EL (cell line): ENCODE measurements around the gene BCAS1.

Experiments
- DNase-seq: peaks from one replicate; pipeline ENCODE4 v3.0.0-alpha.2; 2016

BCAS1 gene

GRCh38 chr20:54074511-54074910 lies 4.1 kb upstream of the BCAS1 start:
- no peak for DNase-seq

- DNase-seq = no peak
Observed at GRCh38 chr20:54073288-54073687, 2.9 kb upstream of the BCAS1 start.

- no peak for DNase-seq
Observed at GRCh38 chr20:54069501-54069971, 858 bp downstream of the BCAS1 start.

GRCh38 chr20:54068966-54069365 lies 1.4 kb downstream of the BCAS1 start:
- no peak for DNase-seq

GRCh38 chr20:54068495-54068894 lies 1.9 kb downstream of the BCAS1 start:
- no peak for DNase-seq

GRCh38 chr20:54067606-54068174 lies 2.7 kb downstream of the BCAS1 start:
- DNase-seq = no peak

GRCh38 chr20:54065601-54066038 lies 4.8 kb downstream of the BCAS1 start:
- DNase-seq = no peak

- DNase-seq = no peak
Observed at GRCh38 chr20:54064939-54065338, 5.5 kb downstream of the BCAS1 start.

- no peak for DNase-seq
Observed at GRCh38 chr20:54063992-54064676, 6.3 kb downstream of the BCAS1 start.

GRCh38 chr20:54063580-54063979 lies 6.8 kb downstream of the BCAS1 start:
- no peak for DNase-seq

GRCh38 chr20:54062812-54063280 lies 7.5 kb downstream of the BCAS1 start:
- peak; percentile 42 for DNase-seq

GRCh38 chr20:54061101-54061881 lies 9.1 kb downstream of the BCAS1 start:
- DNase-seq = no peak

- no peak for DNase-seq
Observed at GRCh38 chr20:54059691-54060364, 10.6 kb downstream of the BCAS1 start.

- DNase-seq = no peak
Observed at GRCh38 chr20:54058420-54059139, 11.8 kb downstream of the BCAS1 start.

- no peak for DNase-seq
Observed at GRCh38 chr20:54056762-54057639, 13.4 kb downstream of the BCAS1 start.

- no peak for DNase-seq
Observed at GRCh38 chr20:54054516-54054915, 15.9 kb downstream of the BCAS1 start.

- DNase-seq = no peak
Observed at GRCh38 chr20:54051068-54051467, 19.3 kb downstream of the BCAS1 start.

- DNase-seq = no peak
Observed at GRCh38 chr20:54048891-54049545, 21.4 kb downstream of the BCAS1 start.

GRCh38 chr20:54048481-54048880 lies 21.9 kb downstream of the BCAS1 start:
- DNase-seq = no peak

GRCh38 chr20:54047720-54048119 lies 22.7 kb downstream of the BCAS1 start:
- no peak for DNase-seq

GRCh38 chr20:54047048-54047447 lies 23.3 kb downstream of the BCAS1 start:
- no peak for DNase-seq
